ENCODE results near the gene KNL1.

GRCh38 chr15:40563426-40563825 lies 30.6 kb upstream of the KNL1 start:
- TF ChIP-seq REST (IDR thresholded peaks at IDR 0.05) (no peak), TAF1 (conservative IDR thresholded peaks at IDR 0.05) (no peak), HNF4G (IDR thresholded peaks at IDR 0.05) (no peak), SP1 (IDR thresholded peaks at IDR 0.05) (no peak), GABPA (IDR thresholded peaks at IDR 0.05 in 1 of 2, conservative IDR thresholded peaks at IDR 0.05 in 1 of 2) (no peak), MAX (IDR thresholded peaks at IDR 0.05) (no peak), FOXA1 (IDR thresholded peaks at IDR 0.05) (no peak), FOXA2 (IDR thresholded peaks at IDR 0.05) (no peak), HNF4A (conservative IDR thresholded peaks at IDR 0.05) (no peak), EGR1 (IDR thresholded peaks at IDR 0.05; ENCODE audit: low read depth in 2 of 2) (no peak), YY1 (IDR thresholded peaks at IDR 0.05) (no peak)
- TF ChIP-seq, protein P1, sequence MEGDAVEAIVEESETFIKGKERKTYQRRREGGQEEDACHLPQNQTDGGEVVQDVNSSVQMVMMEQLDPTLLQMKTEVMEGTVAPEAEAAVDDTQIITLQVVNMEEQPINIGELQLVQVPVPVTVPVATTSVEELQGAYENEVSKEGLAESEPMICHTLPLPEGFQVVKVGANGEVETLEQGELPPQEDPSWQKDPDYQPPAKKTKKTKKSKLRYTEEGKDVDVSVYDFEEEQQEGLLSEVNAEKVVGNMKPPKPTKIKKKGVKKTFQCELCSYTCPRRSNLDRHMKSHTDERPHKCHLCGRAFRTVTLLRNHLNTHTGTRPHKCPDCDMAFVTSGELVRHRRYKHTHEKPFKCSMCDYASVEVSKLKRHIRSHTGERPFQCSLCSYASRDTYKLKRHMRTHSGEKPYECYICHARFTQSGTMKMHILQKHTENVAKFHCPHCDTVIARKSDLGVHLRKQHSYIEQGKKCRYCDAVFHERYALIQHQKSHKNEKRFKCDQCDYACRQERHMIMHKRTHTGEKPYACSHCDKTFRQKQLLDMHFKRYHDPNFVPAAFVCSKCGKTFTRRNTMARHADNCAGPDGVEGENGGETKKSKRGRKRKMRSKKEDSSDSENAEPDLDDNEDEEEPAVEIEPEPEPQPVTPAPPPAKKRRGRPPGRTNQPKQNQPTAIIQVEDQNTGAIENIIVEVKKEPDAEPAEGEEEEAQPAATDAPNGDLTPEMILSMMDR (IDR thresholded peaks at IDR 0.05; ENCODE audit: low read depth, low read length, missing input control): no peak
- TF ChIP-seq, protein P2, sequence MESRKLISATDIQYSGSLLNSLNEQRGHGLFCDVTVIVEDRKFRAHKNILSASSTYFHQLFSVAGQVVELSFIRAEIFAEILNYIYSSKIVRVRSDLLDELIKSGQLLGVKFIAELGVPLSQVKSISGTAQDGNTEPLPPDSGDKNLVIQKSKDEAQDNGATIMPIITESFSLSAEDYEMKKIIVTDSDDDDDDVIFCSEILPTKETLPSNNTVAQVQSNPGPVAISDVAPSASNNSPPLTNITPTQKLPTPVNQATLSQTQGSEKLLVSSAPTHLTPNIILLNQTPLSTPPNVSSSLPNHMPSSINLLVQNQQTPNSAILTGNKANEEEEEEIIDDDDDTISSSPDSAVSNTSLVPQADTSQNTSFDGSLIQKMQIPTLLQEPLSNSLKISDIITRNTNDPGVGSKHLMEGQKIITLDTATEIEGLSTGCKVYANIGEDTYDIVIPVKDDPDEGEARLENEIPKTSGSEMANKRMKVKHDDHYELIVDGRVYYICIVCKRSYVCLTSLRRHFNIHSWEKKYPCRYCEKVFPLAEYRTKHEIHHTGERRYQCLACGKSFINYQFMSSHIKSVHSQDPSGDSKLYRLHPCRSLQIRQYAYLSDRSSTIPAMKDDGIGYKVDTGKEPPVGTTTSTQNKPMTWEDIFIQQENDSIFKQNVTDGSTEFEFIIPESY (IDR thresholded peaks at IDR 0.05): no peak
